GM19372 (cell line): Measurements from ENCODE around the gene ARID5B.

Experiments
- ATAC-seq: cut with Tn5 transposase; IDR thresholded peaks from one replicate; pipeline ENCODE4 v1.9.1; 2021; ENCODE audit warnings: mild to moderate bottlenecking, low read depth, moderate library complexity; ENCODE audit not compliant: unreplicated experiment

ARID5B gene

DNA sequence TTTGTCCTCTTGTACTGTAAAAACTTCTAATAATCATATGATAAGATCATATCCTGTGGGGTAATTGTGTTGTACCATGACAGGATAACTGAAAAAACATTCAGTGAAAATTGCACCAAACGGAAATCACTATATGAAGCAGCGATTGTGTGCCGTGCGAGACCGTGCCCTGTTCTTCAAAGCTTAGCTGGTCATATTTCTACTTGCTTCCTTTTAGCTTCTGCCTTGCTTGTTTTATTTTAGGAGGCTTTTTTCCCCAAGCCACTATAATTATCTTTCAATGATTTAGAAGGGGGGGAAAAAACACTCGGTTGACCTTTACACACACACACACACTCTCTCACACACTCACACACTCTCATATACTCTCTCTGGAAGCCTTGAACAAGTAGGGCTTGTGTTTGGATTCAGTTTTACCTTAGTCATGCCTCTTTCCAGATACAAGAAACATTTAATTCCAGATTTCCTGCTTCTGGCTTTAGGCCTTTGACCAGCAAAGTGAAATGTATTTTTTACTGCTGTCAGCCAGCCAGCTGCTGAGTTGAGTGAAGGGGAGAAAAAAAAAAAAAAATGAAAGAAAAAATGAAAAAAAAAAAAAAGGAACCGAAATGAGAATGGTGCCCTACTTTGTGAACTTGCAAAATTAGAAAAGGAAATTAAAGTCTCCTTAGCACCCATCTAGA is 181.4 kb downstream of the ARID5B start:
- peak; percentile 39 for ATAC-seq

GRCh38 chr10:62083412-62084267 is 182.1 kb downstream of the ARID5B start:
- peak; percentile 10 for ATAC-seq

GRCh38 chr10:62084451-62084850 is 183.0 kb downstream of the ARID5B start:
- no peak for ATAC-seq

- no peak for ATAC-seq
Measured at GRCh38 chr10:62085404-62085803, 183.9 kb downstream of the ARID5B start.

DNA sequence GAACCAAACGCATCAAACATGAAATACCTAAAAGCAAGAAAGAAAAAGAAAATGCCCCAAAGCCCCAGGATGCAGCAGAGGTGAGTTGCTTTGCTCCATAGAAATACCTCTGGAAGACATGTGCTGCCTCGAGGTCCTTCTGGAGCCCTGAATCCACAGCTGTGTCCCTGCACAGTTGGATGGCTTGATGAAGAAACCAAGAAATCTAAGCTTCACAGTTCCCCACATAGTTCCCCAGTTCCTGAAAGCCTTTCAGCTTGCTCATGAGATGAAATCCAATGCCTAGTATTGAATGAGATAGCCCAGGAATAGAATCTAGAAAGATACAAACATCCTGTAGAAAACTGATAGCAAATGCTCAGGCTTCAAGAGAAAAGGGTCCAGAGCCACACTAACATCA is 184.3 kb downstream of the ARID5B start:
- ATAC-seq, result no peak

DNA sequence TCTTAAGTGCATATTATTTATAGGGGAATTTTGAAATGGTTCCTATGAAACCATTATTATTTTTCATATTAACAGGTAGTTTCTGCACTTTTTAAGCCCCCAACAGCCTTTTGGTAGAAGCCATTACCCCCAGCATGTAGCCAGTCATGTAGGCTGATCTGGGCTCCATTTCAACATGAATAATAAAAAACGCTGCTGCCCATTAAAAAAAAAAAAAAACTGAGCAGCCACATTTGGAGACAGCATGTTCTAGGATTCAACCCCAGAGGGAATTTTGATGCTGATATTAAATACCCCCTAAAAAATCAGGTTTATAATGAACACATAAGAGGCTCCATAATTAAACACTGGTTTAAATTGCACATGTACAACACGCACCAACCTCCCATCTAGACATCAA is 185.8 kb downstream of the ARID5B start:
- ATAC-seq, result no peak

DNA sequence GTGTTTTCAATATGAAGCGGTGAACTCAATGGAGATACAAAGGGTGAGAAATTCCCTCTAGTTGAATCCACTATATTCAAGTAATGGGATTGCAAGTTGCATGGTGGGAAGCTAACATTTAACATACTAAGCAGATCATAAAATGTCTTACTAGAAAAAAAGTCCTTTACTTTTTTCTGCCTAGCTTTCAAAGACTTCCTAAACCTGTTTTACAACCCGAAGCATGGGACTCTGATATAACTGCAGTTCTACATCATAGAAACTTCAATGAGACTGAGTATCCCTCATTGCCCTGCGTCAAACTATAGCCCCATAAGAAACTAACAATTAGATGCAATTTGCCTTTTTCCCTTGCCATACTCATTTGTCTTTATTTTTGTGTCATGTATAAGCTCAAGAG is 187.3 kb downstream of the ARID5B start:
- ATAC-seq, result no peak

DNA sequence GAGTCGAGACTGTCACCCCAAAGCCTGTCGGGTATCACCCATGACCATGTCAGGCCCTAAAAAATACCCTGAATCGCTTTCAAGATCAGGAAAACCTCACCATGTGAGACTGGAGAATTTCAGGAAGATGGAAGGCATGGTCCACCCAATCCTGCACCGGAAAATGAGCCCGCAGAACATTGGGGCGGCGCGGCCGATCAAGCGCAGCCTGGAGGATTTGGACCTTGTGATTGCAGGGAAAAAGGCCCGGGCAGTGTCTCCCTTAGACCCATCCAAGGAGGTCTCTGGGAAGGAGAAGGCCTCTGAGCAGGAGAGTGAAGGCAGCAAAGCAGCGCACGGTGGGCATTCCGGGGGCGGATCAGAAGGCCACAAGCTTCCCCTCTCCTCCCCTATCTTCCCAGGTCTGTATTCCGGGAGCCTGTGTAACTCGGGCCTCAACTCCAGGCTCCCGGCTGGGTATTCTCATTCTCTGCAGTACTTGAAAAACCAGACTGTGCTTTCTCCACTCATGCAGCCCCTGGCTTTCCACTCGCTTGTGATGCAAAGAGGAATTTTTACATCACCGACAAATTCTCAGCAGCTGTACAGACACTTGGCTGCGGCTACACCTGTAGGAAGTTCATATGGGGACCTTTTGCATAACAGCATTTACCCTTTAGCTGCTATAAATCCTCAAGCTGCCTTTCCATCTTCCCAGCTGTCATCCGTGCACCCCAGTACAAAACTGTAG is 191.0 kb downstream of the ARID5B start:
- no peak for ATAC-seq

GRCh38 chr10:62093863-62094291 is 192.4 kb downstream of the ARID5B start:
- no peak for ATAC-seq

GRCh38 chr10:62095181-62096122 is 194.0 kb downstream of the ARID5B start:
- no peak for ATAC-seq

DNA sequence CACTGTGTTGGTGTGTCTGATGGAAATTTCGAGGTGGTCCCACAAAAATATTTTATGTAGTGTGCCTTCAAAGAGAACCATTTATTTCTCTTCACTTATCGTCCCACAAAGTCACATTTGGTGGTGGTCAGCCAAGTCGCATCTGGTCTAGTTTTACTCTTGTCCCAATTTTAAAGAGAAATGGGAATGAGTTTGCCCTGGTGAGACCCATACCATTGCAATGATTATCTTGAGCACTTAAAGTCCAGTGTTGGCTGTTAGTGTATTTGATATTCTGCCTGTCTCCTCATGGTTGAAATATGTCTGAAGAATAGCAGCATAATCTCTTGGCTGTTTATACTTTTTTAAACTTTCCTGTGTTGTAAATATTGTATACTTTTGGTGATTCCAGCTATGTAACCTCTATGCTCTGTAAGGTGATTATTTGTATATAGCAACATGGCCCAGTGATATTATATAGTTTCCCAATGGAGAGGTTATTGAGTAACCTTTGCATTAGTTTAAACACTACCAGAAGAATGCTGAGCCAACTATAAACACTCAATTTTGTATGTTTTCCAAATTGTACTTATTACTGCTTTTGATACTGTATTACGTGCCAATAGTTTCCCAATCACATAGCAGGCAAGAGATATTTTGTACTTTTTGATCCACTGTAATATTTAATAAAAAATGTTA is 194.9 kb downstream of the ARID5B start:
- ATAC-seq, result no peak

DNA sequence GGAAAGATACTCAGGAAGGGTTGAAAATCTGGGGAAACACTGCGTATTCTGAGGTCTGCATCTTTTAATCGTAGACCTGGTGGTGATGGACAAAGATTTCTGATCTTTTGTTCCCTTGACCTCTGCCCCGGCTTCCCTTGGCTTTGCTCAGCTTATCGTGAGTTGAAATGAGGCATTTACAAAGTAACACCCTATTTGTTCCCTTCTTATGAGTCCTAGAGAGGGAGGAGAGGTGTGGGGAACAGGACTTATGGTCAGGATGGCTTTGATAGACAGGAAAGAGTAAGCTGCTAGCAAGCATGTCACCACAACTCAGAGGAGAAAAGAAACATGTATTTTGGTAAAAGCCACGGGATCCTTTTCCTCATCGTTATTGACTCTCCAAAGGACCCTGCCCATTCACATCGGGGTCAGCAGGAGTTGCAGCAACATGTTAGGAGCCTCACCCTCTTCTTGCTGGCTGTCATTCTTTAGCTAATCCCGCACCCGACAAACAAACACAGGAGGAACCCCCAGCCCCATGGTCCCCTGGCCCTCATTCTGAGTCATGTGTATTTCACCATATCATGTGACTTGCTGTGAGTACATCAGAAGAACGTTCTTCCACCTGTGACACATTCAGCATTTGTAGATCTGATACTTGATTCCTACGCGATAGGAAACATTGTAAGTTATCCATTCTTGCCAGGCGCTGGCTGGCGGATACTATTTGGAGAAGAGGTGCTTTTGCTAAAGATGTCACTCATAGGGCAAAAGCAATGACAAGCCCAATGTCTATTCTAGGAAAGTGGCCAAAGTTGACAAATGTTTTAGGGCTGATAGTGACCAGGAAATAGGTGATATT is 197.0 kb downstream of the ARID5B start:
- no peak for ATAC-seq

GRCh38 chr10:62099299-62099698 is 197.8 kb downstream of the ARID5B start:
- no peak for ATAC-seq

DNA sequence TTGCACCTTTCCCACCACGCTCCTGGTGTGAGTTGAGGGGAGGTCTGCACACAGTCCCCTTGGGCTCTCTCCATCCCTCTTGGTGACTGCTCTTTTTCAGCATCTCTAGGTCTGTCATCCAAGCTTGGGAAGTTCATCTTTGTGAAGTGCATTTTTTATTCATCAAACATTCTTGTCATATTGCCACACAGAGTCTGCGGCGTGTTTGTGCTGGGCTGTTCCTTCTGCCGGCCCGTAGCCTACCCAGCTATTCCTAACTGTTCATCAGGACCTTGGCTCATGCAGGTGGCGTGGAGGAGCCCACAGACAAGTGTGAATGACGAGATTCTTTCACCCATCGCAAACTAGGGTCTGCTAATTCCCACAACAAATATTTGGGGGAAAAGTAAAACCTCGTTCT is 202.4 kb downstream of the ARID5B start:
- no peak for ATAC-seq

DNA sequence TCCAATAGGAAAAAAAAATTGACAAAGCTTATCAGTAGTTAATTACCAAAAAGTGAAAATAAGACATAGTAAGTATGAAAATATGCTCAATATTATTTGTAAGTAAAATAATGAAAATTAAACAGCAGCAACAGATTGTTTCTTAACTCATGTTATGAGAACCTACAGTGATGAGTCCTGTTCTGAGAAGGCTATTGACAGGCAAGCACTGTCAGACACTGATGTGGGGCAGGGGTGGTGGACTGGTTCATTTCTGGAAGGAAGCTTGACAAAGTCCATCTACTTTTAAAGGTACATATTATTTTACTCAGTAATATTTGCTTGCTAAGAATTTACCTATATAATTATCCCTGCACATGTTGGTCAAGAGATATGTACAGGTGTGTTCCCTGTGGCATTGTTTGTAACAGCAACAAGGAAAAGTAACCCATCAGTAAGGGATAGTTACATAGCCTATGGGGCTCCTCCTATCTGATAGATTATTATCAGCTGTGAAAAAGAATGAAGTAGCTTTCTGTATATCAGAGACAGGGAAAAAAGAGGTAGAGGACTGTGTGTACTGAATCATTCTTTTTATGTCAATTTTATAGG is 205.5 kb downstream of the ARID5B start:
- no peak for ATAC-seq

- no peak for ATAC-seq
Measured at GRCh38 chr10:62108759-62109586, 207.5 kb downstream of the ARID5B start.

- ATAC-seq, result peak; percentile 72
Measured at GRCh38 chr10:62109587-62110293, 208.2 kb downstream of the ARID5B start.
